ENCODE measurements around the gene CLDN22. TPM values are rescaled to one million over a fixed set of nuclear protein-coding genes. Genes with fewer than 3 reads are reported as not detected.

The CLDN22 gene
- total RNA-seq, 4 donors from 2014 or later: not detected

DNA sequence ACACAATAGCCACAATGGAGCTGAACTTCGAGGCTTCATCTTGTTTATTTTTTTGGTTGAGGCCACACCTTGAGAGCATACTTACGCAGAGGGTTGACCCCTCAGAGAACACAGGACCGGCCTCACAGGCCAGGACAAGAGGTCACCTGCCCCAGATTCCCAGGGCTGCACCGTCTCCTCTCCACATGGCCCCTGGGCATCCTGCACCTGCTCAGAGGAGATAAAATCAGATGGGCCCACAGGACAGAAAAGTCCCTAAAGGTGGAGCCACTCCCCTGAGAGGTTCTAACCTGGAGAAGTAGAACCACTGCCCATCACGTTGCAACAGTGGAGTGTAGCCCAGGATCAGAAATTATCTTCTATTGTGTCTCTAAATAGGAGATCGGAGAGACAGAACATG lies 3.2 kb upstream of the CLDN22 start:
- Histone ChIP-seq H3K9me3 (no peaks in the 10 kb centered on the region), H3K27ac (no peak overlapping the region), H3K4me1 (no peaks in the 10 kb centered on the region), H3K4me3 (no peak overlapping the region), H3K36me3 (no peaks in the 10 kb centered on the region), H3K27me3 (no peaks in the 10 kb centered on the region)
- no peak for TF ChIP-seq POLR2A (IDR thresholded peaks at IDR 0.05)
- TF ChIP-seq, protein P1, sequence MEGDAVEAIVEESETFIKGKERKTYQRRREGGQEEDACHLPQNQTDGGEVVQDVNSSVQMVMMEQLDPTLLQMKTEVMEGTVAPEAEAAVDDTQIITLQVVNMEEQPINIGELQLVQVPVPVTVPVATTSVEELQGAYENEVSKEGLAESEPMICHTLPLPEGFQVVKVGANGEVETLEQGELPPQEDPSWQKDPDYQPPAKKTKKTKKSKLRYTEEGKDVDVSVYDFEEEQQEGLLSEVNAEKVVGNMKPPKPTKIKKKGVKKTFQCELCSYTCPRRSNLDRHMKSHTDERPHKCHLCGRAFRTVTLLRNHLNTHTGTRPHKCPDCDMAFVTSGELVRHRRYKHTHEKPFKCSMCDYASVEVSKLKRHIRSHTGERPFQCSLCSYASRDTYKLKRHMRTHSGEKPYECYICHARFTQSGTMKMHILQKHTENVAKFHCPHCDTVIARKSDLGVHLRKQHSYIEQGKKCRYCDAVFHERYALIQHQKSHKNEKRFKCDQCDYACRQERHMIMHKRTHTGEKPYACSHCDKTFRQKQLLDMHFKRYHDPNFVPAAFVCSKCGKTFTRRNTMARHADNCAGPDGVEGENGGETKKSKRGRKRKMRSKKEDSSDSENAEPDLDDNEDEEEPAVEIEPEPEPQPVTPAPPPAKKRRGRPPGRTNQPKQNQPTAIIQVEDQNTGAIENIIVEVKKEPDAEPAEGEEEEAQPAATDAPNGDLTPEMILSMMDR (IDR thresholded peaks at IDR 0.05): no peak
- no peak for DNase-seq

- Histone ChIP-seq H3K27me3 (no peaks in the 10 kb centered on the region), H3K27ac (no peak within 1 kb of the TSS)
- DNase-seq: no peak
These were observed 2.2 kb upstream of the CLDN22 start, which contains the start of gene CLDN24 for GRCh38 chr4:183322326-183322725. TSS of gene CLDN24 (minus strand) at chr4:183322426. CDS start at chr4:183322426, 0 bp downstream.

DNA sequence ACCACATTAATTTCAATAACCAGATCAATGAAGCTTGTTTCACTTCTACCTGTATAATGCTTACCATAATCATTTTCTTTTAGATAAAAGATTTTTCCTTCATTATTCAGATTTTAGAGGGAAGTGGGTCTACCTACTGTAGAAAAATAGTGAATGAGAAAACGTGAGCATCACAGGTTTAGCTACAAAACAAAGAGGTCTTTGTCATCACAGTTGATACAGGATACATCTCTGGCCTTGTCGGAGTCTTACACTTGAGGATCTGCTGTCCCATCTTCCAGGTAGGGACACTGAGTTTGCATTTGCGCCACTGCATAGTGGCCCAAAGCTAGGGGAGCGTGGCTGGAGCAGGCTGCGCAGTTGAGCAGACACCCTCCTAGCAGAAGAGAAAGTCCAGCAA lies 1.4 kb upstream of the CLDN22 start:
- Histone ChIP-seq H3K27ac (no peak overlapping the region), H3K27me3 (no peaks in the 10 kb centered on the region), H3K4me1 (no peaks in the 10 kb centered on the region), H3K4me3 (no peak overlapping the region), H3K9me3 (no peaks in the 10 kb centered on the region), H3K36me3 (no peaks in the 10 kb centered on the region)
- no peak for DNase-seq
- TF ChIP-seq POLR2A (IDR thresholded peaks at IDR 0.05): no peak
- TF ChIP-seq, protein P1 (IDR thresholded peaks at IDR 0.05): no peak

More at GRCh38 chr4:183322326-183322725, 2.2 kb upstream of the CLDN22 start, which contains the start of gene CLDN24:
- Histone ChIP-seq H3K4me3 (no peak within 1 kb of the TSS), H3K36me3 (no peaks in the 10 kb centered on the region), H3K4me1 (no peaks in the 10 kb centered on the region), H3K9me3 (no peaks in the 10 kb centered on the region)
- no peak for TF ChIP-seq POLR2A (IDR thresholded peaks at IDR 0.05)
- TF ChIP-seq, protein P1 (IDR thresholded peaks at IDR 0.05): no peak

GRCh38 chr4:183321079-183321478 lies 1.0 kb upstream of the CLDN22 start:
- Histone ChIP-seq H3K36me3 (no peaks in the 10 kb centered on the region), H3K4me3 (no peak overlapping the region), H3K4me1 (no peaks in the 10 kb centered on the region), H3K27ac (no peak overlapping the region), H3K27me3 (no peaks in the 10 kb centered on the region), H3K9me3 (no peaks in the 10 kb centered on the region)
- DNase-seq: no peak
- TF ChIP-seq, protein P1 (IDR thresholded peaks at IDR 0.05): no peak
- TF ChIP-seq POLR2A (IDR thresholded peaks at IDR 0.05): no peak

- H3K27me3 ChIP-seq: no peaks in the 10 kb centered on the region
- no peaks in the 10 kb centered on the region for H3K4me1 ChIP-seq
- no peaks in the 10 kb centered on the region for H3K36me3 ChIP-seq
- H3K9me3 ChIP-seq: no peaks in the 10 kb centered on the region
- no peak overlapping the region for H3K4me3 ChIP-seq
- DNase-seq: no peak
- TF ChIP-seq, protein P1 (IDR thresholded peaks at IDR 0.05): no peak
- TF ChIP-seq POLR2A (IDR thresholded peaks at IDR 0.05): no peak
- no peak overlapping the region for H3K27ac ChIP-seq
These were observed 1.4 kb downstream of the CLDN22 start for GRCh38 chr4:183318656-183319055.

- no peaks in the 10 kb centered on the region for H3K9me3 ChIP-seq
- H3K27ac ChIP-seq: no peak overlapping the region
- no peaks in the 10 kb centered on the region for H3K27me3 ChIP-seq
- DNase-seq: no peak
- H3K36me3 ChIP-seq: peaks cover 0 to 7% (median 0%) of the 10 kb centered on the region in 3 donors
- no peaks in the 10 kb centered on the region for H3K4me1 ChIP-seq
- no peak for TF ChIP-seq POLR2A (IDR thresholded peaks at IDR 0.05)
- TF ChIP-seq, protein P1 (IDR thresholded peaks at IDR 0.05): no peak
- no peak overlapping the region for H3K4me3 ChIP-seq
These were observed 5.3 kb downstream of the CLDN22 start for GRCh38 chr4:183314806-183315205.

Data from Peyer's patch (tissue), 4 donors.